ENCODE measurements around the gene ZNF853. TPM values are rescaled to one million over a fixed set of nuclear protein-coding genes. Genes with fewer than 3 reads are reported as not detected.

Gene ZNF853
- polyA plus RNA-seq, 1 of the 3 experiments (the other 2 are of a cell fraction), result 15.9 TPM

DNA sequence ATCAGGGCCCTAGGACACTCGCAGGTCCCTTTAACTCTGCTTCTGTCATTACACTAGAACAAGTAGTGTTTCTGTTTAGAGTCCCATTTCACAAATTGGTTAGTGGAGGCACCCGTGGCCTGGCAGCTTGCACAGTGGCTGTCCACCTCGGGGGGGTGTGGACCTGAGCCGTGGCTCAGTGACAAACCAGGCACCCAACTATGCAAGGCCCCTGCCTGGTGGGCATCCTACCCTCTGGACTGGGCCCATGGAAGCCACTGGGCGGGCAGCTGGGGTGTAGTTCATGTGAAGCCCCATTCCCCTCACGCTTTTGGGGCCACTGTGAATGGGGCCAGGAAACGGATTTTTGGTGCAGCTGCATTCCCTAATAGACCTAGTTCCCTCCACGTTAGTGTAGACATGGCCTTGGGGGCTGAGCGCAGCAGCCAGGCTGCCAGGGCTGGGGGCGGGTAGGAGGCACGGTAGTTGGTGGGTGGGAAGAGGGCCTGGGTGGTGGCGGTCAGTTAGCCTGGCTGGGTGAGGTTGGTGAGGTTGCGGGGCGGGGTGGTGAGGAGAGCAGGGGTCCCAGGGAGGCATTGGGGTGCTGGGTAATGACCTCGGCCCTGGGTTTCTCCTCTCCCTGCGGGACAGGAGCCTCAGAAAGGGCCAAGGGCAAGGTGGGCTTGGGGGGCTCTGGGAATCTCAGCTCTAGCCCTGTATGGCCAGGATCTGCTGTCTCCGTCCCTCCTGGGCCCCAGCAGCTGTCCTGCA is 40.4 kb downstream of the ZNF853 start:
- CTCF ChIA-PET, result no interaction called here
- H3K27me3 ChIP-seq (ENCODE audit: insufficient read depth), result no peaks in the 10 kb centered on the region
- peaks cover 11% of the 10 kb centered on the region for H3F3A ChIP-seq (replicated peaks; ENCODE audit: insufficient read depth)
- 99% methylated on average over 16 of the region's 17 CpGs for WGBS (ENCODE audit: low lambda C conversion rate)
- no peak overlapping the region for H2AFZ ChIP-seq (ENCODE audit: low read depth)
- H3K4me2 ChIP-seq, result no peak overlapping the region
- H3K9me3 ChIP-seq, result no peaks in the 10 kb centered on the region
- POLR2A ChIA-PET, result no interaction called here
- no peaks in the 10 kb centered on the region for H3K9me2 ChIP-seq
- no peaks in the 10 kb centered on the region for H4K20me1 ChIP-seq (ENCODE audit: insufficient read depth)
- TF ChIP-seq NRF1 (IDR thresholded peaks at IDR 0.05; ENCODE audit: low read depth, low read length) (no peak), FOSL2 (IDR thresholded peaks at IDR 0.05; ENCODE audit: borderline replicate concordance, low read depth) (no peak), NFIC (IDR thresholded peaks at IDR 0.05; ENCODE audit: borderline replicate concordance) (no peak), RAD21 (IDR thresholded peaks at IDR 0.05; ENCODE audit: low read length) (no peak), GATA2 (CRISPR knock-in tag; IDR thresholded peaks at IDR 0.05) (no peak), SIN3A (IDR thresholded peaks at IDR 0.05; ENCODE audit: borderline replicate concordance, low read depth, low read length) (no peak), FOXM1 (IDR thresholded peaks at IDR 0.05; ENCODE audit: low read depth) (no peak), CHD2 (IDR thresholded peaks at IDR 0.05; ENCODE audit: low read length, partially characterized antibody) (no peak), RCOR1 (IDR thresholded peaks at IDR 0.05; ENCODE audit: low read length) (no peak), RXRA (IDR thresholded peaks at IDR 0.05; ENCODE audit: borderline replicate concordance, low read depth) (no peak), TAF1 (IDR thresholded peaks at IDR 0.05; ENCODE audit: borderline replicate concordance, low read depth, low read length) (no peak), MXI1 (IDR thresholded peaks at IDR 0.05; ENCODE audit: low read depth, low read length) (no peak), TCF12 (IDR thresholded peaks at IDR 0.05) (no peak), MEF2A (IDR thresholded peaks at IDR 0.05; ENCODE audit: borderline replicate concordance, low read depth) (no peak)
- TF ChIP-seq, protein P1, sequence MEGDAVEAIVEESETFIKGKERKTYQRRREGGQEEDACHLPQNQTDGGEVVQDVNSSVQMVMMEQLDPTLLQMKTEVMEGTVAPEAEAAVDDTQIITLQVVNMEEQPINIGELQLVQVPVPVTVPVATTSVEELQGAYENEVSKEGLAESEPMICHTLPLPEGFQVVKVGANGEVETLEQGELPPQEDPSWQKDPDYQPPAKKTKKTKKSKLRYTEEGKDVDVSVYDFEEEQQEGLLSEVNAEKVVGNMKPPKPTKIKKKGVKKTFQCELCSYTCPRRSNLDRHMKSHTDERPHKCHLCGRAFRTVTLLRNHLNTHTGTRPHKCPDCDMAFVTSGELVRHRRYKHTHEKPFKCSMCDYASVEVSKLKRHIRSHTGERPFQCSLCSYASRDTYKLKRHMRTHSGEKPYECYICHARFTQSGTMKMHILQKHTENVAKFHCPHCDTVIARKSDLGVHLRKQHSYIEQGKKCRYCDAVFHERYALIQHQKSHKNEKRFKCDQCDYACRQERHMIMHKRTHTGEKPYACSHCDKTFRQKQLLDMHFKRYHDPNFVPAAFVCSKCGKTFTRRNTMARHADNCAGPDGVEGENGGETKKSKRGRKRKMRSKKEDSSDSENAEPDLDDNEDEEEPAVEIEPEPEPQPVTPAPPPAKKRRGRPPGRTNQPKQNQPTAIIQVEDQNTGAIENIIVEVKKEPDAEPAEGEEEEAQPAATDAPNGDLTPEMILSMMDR (IDR thresholded peaks at IDR 0.05), result no peak
- TF ChIP-seq, protein P2, sequence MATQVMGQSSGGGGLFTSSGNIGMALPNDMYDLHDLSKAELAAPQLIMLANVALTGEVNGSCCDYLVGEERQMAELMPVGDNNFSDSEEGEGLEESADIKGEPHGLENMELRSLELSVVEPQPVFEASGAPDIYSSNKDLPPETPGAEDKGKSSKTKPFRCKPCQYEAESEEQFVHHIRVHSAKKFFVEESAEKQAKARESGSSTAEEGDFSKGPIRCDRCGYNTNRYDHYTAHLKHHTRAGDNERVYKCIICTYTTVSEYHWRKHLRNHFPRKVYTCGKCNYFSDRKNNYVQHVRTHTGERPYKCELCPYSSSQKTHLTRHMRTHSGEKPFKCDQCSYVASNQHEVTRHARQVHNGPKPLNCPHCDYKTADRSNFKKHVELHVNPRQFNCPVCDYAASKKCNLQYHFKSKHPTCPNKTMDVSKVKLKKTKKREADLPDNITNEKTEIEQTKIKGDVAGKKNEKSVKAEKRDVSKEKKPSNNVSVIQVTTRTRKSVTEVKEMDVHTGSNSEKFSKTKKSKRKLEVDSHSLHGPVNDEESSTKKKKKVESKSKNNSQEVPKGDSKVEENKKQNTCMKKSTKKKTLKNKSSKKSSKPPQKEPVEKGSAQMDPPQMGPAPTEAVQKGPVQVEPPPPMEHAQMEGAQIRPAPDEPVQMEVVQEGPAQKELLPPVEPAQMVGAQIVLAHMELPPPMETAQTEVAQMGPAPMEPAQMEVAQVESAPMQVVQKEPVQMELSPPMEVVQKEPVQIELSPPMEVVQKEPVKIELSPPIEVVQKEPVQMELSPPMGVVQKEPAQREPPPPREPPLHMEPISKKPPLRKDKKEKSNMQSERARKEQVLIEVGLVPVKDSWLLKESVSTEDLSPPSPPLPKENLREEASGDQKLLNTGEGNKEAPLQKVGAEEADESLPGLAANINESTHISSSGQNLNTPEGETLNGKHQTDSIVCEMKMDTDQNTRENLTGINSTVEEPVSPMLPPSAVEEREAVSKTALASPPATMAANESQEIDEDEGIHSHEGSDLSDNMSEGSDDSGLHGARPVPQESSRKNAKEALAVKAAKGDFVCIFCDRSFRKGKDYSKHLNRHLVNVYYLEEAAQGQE (IDR thresholded peaks at IDR 0.05; ENCODE audit: low read depth, low read length), result no peak
- TF ChIP-seq, protein P3, sequence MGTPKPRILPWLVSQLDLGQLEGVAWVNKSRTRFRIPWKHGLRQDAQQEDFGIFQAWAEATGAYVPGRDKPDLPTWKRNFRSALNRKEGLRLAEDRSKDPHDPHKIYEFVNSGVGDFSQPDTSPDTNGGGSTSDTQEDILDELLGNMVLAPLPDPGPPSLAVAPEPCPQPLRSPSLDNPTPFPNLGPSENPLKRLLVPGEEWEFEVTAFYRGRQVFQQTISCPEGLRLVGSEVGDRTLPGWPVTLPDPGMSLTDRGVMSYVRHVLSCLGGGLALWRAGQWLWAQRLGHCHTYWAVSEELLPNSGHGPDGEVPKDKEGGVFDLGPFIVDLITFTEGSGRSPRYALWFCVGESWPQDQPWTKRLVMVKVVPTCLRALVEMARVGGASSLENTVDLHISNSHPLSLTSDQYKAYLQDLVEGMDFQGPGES (IDR thresholded peaks at IDR 0.05; ENCODE audit: low read depth, low read length), result no peak
- TF ChIP-seq, protein P4, sequence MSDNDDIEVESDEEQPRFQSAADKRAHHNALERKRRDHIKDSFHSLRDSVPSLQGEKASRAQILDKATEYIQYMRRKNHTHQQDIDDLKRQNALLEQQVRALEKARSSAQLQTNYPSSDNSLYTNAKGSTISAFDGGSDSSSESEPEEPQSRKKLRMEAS (IDR thresholded peaks at IDR 0.05; ENCODE audit: low read depth), result no peak
- TF ChIP-seq, protein P5, sequence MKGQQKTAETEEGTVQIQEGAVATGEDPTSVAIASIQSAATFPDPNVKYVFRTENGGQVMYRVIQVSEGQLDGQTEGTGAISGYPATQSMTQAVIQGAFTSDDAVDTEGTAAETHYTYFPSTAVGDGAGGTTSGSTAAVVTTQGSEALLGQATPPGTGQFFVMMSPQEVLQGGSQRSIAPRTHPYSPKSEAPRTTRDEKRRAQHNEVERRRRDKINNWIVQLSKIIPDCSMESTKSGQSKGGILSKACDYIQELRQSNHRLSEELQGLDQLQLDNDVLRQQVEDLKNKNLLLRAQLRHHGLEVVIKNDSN (IDR thresholded peaks at IDR 0.05; ENCODE audit: borderline replicate concordance, low read depth), result no peak
- TF ChIP-seq, protein P6, sequence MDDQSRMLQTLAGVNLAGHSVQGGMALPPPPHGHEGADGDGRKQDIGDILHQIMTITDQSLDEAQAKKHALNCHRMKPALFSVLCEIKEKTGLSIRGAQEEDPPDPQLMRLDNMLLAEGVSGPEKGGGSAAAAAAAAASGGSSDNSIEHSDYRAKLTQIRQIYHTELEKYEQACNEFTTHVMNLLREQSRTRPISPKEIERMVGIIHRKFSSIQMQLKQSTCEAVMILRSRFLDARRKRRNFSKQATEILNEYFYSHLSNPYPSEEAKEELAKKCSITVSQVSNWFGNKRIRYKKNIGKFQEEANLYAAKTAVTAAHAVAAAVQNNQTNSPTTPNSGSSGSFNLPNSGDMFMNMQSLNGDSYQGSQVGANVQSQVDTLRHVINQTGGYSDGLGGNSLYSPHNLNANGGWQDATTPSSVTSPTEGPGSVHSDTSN (IDR thresholded peaks at IDR 0.05), result no peak
- peaks cover 27 to 39% of the 10 kb centered on the region in 2 experiments for H3K36me3 ChIP-seq (replicated peaks in 1 of 2; ENCODE audit: control insufficient read depth in 1 of 2, insufficient read depth in 2 of 2, low read length in 1 of 2)
- no peaks in the 10 kb centered on the region for H3K79me2 ChIP-seq (ENCODE audit: insufficient read depth)
- DNase-seq, result peak; percentile 44
- H3K9ac ChIP-seq, result no peak overlapping the region
- H3K27ac ChIP-seq (ENCODE audit: low read depth in 2 of 2, low read length in 1 of 2), result no peak overlapping the region
- peaks cover 0 to 13% of the 10 kb centered on the region in 2 experiments; a peak in 1 of 4 replicates for H3K4me1 ChIP-seq (ENCODE audit: control insufficient read depth in 1 of 2, insufficient read depth in 2 of 2, low read depth in 1 of 2, low read length in 1 of 2)
- no peak overlapping the region for H3K4me3 ChIP-seq (ENCODE audit: low read depth in 2 of 2, low read length in 1 of 2)
